22Rv1 (cell line): Measurements from ENCODE around the gene SPPL2B.

Experiments
- CTCF ChIP-seq: fragments of 450-650 bp; IDR thresholded peaks from 2 replicates; pipeline ENCODE4 v1.5.1; 2017; ENCODE audit warnings: mild to moderate bottlenecking
- ZFX ChIP-seq: fragments of 450-650 bp; IDR thresholded peaks from 2 replicates; pipeline ENCODE4 v1.6.1; 2017; ENCODE audit warnings: antibody characterized with exemption, borderline replicate concordance

- TF ChIP-seq ZFX (no peak), CTCF (no peak)
Observed at GRCh38 chr19:2336528-2337328, 8.2 kb downstream of the SPPL2B start.
